ENCODE results near the gene KNDC1.

KNDC1 gene

DNA sequence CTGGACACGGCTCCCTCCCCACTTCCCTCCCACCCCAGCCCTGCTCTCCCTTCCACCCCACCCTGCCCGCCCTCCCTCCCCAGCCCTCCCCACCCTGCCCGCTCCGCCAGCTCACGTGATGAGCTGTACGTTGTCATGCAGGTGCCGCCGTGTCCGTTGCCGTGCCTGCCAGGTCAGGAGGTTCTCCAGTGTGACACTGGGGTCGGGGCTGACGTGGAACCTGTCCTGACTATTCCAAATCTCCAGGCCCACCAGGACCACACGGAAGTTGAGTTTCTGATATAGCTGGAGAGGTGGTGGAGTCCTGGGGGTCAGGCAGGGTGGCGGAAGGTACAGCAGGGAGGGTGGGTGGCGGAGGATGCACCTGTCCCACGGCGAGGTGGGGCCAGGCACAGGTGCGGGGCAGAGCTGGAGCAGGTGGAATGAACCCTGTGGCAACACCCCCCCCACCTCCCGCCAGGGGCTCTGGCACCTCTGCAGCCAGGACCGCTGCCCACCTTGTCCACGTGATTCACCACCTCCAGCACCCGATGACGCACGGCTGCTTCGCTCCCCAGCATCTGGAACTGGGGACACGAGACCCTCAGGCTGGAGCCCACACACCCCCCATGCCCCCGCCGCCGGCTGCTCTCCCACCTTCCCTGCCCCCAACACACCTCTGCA lies 112.4 kb downstream of the KNDC1 start:
- Histone ChIP-seq H3K4me1 (ENCODE audit: low read depth, poor library complexity, severe bottlenecking) (peaks cover 30% of the 10 kb centered on the region), H4K20me1 (ENCODE audit: insufficient read depth) (no peaks in the 10 kb centered on the region), H3K79me2 (ENCODE audit: insufficient read depth, low read depth) (no peaks in the 10 kb centered on the region), H3K9ac (no peak overlapping the region), H2AFZ (ENCODE audit: low read depth) (no peak overlapping the region), H3K4me2 (no peak overlapping the region), H3K36me3 (ENCODE audit: insufficient read depth) (no peaks in the 10 kb centered on the region), H3K27ac (no peak overlapping the region), H3K4me3 (IDR thresholded peaks at IDR 0.05; ENCODE audit: insufficient read depth, low read depth, low read length) (no peak overlapping the region), H3K27me3 (ENCODE audit: insufficient read depth, low read depth) (no peaks in the 10 kb centered on the region)
- TF ChIP-seq, protein P1, sequence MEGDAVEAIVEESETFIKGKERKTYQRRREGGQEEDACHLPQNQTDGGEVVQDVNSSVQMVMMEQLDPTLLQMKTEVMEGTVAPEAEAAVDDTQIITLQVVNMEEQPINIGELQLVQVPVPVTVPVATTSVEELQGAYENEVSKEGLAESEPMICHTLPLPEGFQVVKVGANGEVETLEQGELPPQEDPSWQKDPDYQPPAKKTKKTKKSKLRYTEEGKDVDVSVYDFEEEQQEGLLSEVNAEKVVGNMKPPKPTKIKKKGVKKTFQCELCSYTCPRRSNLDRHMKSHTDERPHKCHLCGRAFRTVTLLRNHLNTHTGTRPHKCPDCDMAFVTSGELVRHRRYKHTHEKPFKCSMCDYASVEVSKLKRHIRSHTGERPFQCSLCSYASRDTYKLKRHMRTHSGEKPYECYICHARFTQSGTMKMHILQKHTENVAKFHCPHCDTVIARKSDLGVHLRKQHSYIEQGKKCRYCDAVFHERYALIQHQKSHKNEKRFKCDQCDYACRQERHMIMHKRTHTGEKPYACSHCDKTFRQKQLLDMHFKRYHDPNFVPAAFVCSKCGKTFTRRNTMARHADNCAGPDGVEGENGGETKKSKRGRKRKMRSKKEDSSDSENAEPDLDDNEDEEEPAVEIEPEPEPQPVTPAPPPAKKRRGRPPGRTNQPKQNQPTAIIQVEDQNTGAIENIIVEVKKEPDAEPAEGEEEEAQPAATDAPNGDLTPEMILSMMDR (conservative IDR thresholded peaks at IDR 0.05; ENCODE audit: low read depth, low read length) = no peak

GRCh38 chr10:133272964-133273420 lies 113.0 kb downstream of the KNDC1 start:
- no peaks in the 10 kb centered on the region for H3K79me2 ChIP-seq (ENCODE audit: insufficient read depth, low read depth)
- no peak overlapping the region for H3K4me2 ChIP-seq
- H3K27ac ChIP-seq = no peak overlapping the region
- no peaks in the 10 kb centered on the region for H3K27me3 ChIP-seq (ENCODE audit: insufficient read depth, low read depth)
- H3K9ac ChIP-seq = no peak overlapping the region
- H3K4me1 ChIP-seq (ENCODE audit: low read depth, poor library complexity, severe bottlenecking) = peaks cover 35% of the 10 kb centered on the region
- no peak overlapping the region for H3K4me3 ChIP-seq (IDR thresholded peaks at IDR 0.05; ENCODE audit: insufficient read depth, low read depth, low read length)
- H4K20me1 ChIP-seq (ENCODE audit: insufficient read depth) = no peaks in the 10 kb centered on the region
- TF ChIP-seq, protein P1 (conservative IDR thresholded peaks at IDR 0.05; ENCODE audit: low read depth, low read length) = no peak
- no peak overlapping the region for H2AFZ ChIP-seq (ENCODE audit: low read depth)
- H3K36me3 ChIP-seq (ENCODE audit: insufficient read depth) = no peaks in the 10 kb centered on the region

- no peaks in the 10 kb centered on the region for H3K27me3 ChIP-seq (ENCODE audit: insufficient read depth, low read depth)
- H3K27ac ChIP-seq = no peak overlapping the region
- H4K20me1 ChIP-seq (ENCODE audit: insufficient read depth) = no peaks in the 10 kb centered on the region
- no peaks in the 10 kb centered on the region for H3K36me3 ChIP-seq (ENCODE audit: insufficient read depth)
- H3K9ac ChIP-seq = no peak overlapping the region
- TF ChIP-seq, protein P1 (conservative IDR thresholded peaks at IDR 0.05; ENCODE audit: low read depth, low read length) = no peak
- H2AFZ ChIP-seq (ENCODE audit: low read depth) = no peak overlapping the region
- no peaks in the 10 kb centered on the region for H3K79me2 ChIP-seq (ENCODE audit: insufficient read depth, low read depth)
- peak overlapping the region; percentile 33; the same call in 1 of the 2 replicates for H3K4me2 ChIP-seq
- H3K4me1 ChIP-seq (ENCODE audit: low read depth, poor library complexity, severe bottlenecking) = peaks cover 42% of the 10 kb centered on the region
- H3K4me3 ChIP-seq (IDR thresholded peaks at IDR 0.05; ENCODE audit: insufficient read depth, low read depth, low read length) = no peak overlapping the region
Measured at GRCh38 chr10:133273534-133274143, 113.6 kb downstream of the KNDC1 start.

DNA sequence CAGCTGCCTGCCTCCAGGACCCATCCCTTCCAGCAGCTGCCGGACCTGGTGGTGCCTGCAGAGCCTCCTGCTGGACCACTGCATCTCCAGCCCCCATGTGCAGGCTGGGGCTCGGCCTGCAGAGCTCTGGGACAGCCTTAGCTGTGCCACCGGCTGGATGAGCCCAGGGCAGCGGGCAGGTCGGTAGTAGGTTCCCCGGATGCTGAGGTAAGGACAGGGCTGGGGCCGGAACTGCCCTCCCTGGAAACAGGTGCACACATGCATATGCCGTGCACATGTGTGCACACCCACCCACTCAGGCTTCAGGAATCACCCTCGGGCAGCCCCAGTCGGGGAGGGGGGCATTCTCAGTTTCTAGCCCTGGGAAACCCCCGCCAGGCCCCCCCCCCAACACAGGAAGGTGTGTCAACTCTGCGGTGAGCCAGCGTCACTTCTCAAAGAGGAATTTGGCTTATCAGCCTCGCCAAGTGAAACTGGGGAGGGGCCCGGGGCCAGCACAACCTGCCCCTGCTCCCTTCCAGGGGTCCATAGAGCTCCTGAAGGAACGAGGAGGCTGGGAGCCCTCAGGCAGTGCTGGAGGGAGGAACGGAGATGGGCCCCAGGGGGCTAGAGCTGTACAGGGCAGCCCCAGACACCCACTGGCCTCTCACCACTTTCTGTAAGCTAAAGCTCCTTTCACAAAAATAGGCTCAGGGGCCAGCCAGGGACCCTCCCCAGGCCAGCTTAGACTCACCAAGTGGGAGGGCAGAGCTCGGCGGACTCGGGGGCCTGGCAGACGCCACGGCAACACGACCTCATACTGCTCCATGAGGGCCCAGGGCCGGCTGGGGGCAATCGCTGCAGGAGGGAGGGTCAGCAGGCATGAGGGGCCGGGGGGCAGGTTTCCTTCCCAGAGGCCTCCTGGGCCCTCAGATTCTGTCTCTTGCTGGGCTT lies 115.0 kb downstream of the KNDC1 start:
- TF ChIP-seq, protein P1 (conservative IDR thresholded peaks at IDR 0.05; ENCODE audit: low read depth, low read length) = no peak
- H4K20me1 ChIP-seq (ENCODE audit: insufficient read depth) = no peaks in the 10 kb centered on the region
- H3K27me3 ChIP-seq (ENCODE audit: insufficient read depth, low read depth) = no peaks in the 10 kb centered on the region
- peaks cover 55% of the 10 kb centered on the region for H3K4me1 ChIP-seq (ENCODE audit: low read depth, poor library complexity, severe bottlenecking)
- no peak overlapping the region for H2AFZ ChIP-seq (ENCODE audit: low read depth)
- H3K36me3 ChIP-seq (ENCODE audit: insufficient read depth) = no peaks in the 10 kb centered on the region
- peak overlapping the region; percentile 90 for H3K4me2 ChIP-seq
- peak overlapping the region; percentile 60 for H3K9ac ChIP-seq
- H3K27ac ChIP-seq = peak overlapping the region; percentile 82
- H3K79me2 ChIP-seq (ENCODE audit: insufficient read depth, low read depth) = no peaks in the 10 kb centered on the region
- H3K4me3 ChIP-seq (IDR thresholded peaks at IDR 0.05; ENCODE audit: insufficient read depth, low read depth, low read length) = no peak overlapping the region

Measured in KMS-11 (cell line).